ENCODE measurements around the gene MAD1L1.

The MAD1L1 gene

DNA sequence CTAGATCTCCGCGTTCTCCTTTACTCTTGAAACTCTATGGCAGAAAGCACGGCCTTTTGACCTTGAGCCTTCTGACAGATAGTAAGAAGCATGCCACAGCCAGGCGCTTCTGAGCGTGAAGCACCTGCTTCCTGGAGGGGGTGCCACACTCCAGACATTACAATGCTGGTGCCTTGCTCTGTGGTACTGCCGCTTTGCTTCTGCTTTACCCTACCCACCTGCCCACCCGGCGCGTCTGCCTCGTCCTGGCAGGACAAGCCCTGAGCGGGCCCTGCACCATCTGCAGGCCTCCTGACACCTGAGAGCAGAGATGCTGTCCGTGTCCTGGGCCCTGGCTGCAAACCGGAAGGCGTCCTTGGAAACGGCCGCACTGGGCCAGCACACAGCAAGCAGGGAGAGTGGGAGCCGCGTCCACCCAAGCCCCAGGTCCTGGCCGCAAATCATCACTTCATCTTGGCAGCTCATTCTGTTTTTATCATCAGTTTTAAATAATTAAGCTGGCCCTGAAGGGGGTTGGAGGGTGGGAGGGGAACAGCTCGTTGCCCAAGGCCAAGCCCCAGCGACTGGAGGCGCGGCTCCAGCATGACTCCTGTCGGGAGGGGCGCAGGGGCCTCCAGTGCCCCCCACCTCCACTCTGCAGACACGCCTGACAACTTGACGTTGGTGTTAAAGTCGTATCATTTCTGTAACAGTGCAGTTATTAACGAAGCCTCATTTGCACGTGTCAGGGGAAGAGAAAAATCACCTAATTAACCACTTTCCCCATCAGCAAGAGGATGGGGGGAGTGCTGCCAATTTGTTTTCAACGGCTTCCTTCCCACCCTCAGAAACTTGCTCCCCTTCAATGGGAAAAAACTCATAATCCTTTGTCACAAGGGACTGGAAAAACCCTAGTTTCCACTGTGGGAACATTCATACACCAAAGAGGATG, 132.2 kb downstream of the MAD1L1 start:
- DNase-seq = no peak

DNA sequence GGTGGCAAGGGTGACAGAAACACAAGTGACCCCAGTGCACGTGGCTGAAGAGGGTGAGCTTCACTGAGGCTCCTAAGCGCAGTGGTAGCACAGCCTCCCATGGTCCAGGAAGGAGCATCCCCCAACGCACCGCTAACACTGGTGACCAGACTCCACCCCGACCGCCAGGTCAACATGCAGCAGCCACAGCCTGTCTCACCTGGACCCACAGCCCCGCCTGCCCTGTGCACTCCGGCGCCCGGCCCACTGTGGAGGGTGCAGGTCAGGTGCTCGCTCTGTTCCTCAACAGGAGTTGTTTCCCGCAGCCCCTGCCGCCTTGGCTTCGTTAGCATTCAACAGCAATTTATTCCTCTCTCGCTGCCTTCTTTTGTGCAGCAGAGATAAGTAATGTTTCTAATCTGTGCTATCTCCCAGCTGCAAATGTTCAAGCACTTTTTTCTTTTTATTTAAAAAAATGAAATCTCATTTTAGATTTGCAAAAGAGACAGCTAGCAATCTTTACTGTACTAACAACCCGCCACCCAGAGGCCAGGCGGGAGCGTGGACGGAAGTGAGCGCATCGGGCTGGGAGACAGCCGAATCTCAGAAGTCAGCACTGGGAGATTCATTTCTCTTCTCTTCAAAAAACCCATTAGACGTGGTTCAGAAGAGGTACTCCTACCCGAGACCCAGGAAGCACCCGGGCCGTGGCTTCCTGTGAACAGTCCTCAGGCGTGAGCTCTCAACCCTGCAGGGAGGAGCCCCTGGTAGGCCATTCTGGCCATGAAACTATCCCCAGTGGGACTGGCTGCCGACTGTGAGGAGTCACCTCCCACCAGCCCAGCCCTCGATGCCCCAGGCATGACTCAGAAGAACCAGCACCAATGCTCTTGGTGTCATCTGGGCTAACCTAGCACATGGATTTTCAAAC, 133.4 kb downstream of the MAD1L1 start:
- DNase-seq = peak; percentile 19

DNA sequence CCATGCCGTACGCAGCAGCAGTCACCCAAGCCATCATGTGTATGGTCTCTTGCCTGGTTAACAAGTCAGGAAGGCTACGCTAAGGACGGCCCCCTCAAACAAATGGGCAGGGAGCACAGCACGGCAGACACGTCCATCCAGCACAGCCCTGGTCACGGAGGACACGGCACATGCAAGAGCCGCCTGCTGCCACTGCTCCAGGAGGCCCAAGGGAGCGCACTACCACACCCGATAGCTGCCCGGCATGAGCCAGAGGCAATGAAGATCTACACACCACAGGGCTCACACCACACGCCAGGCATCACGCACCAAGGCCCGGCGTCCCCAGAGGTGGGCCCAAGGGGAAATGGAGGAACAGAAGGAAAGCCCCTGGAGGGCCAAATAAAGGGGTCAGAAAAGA, 134.2 kb downstream of the MAD1L1 start:
- no peak for DNase-seq

DNA sequence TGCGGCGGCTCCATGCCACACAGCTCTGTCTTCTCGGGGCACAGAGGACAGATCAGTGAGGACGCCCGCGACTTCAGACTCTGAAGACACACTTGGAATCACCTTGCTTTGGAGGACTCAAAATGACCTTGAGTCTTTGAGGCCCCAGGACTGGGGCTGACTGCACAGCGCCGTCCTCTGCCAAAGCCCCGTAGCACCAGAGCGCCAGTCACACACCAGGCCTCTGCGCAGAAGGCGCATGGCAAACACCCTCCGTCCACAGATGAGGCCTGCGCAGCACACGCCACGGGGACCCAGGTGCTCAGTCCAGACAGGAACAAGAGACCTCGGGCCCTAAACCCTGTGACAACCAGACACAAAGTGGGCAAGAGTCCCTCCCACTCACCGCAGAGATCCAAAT, 134.7 kb downstream of the MAD1L1 start:
- DNase-seq = no peak

DNA sequence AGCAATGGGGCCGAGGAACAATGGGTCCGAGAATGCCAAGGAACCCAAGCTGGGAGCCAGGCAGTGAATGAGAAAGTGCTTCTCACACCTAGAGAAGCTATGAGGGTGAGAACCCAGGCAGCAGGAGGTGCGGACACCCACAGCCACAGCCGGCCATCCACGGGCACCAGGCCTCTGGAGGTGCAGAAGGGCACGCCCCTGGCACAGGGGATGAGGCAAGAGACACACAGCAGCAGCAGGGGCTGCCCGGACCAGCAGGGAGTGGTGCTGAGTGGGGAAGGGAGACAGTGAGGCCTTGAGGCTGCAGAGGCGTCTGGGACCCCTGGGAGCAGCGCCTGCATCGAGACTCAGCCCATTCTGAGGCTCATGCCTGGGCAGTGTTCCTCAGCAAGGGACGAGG, 135.3 kb downstream of the MAD1L1 start:
- DNase-seq = no peak

DNA sequence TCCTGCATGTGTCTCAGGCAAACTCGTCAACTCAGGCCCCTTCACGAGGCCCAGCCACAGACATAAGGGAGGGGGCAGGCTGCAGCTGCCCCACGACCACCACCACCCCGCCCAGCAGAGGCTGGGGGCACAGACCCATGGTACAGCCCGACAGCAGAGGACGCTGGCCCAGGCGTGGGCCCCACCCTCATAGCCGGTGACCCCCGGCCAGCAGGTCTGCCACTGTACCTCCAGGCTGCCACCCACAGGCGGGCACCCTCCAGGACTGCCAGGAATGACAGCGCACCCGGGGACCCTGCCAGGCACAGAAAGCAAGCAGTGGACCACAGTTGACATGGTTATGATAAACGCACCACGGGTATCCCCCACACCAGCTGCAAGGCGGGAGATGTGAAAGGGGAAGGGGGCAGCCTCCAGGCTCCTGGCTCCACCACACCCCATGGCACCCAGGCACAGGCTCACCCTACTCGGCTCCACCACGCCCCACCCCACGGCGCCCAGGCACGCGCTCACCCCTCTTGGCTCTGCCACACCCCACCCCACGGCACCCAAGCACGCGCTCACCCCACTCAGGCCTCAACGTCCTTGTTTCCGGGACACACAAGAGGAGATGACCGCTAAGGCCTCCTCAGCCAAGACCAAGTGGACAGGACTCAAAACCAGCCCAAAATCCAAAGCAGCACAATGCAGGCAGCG, 135.9 kb downstream of the MAD1L1 start:
- DNase-seq = no peak

DNA sequence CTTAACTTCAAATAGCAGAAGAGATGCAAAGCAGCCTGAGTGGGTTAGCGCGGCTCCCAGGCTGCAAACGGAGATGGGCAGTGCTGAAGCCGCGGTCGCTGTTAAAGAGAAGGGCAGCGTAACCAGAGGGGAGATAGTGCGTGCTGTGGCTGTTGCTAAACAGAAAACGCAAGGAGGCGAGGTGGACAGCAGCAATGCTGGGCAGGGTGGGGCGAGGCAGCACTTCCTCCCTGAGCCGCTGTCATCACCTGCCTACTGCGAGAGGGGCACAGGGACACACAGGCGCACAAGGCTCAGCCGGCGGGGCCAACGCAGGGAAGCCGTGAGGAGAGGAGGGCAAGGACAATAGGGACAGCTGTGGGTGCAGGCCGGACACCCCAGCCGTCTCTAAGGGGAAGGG, 137.3 kb downstream of the MAD1L1 start:
- no peak for DNase-seq

DNA sequence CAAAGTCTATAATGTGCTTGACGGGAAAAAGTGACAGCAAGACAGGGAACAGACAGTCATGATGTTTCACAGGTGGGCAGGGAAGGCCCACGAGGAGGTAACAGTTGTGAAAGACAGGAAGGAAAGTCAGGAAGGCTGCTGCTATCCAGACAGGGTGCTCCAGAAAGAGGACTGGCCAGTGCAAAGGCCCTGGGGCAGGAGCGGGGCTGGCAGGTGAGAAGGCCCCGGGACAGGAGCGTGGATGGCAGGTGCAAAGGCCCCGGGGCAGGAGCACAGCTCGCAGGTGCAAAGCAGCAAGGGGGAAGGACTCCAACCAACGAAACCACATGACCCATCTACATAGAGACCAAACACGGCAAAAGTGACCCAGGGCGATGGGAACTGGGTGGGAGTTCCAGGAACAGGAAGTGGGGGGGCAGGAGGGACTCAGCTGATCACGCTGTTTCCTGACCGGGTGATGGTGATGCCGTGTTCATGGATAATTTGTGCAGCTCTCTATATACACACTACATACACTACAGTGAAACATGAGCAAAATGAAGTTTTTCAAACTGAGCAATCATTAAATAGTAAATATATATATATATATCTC, 138.2 kb downstream of the MAD1L1 start:
- DNase-seq = no peak

DNA sequence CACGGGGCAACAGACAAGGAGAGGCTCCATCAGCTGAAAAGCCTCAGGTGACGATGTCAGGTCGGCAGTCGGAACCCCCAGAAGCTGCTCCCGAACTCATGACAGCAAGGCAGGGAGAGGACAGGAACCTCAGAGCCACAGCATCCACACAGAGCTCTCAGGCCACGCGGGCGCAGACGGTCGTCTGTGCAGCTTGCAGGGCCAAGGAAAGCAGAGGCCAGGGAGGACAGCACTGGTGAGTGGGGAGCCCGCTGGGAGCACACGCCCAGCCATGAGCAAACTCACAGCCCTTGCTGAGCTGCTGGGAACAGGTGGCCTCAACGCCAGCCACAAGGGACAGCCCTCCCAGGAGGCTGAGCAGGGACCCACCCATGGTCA, 138.9 kb downstream of the MAD1L1 start:
- no peak for DNase-seq

DNA sequence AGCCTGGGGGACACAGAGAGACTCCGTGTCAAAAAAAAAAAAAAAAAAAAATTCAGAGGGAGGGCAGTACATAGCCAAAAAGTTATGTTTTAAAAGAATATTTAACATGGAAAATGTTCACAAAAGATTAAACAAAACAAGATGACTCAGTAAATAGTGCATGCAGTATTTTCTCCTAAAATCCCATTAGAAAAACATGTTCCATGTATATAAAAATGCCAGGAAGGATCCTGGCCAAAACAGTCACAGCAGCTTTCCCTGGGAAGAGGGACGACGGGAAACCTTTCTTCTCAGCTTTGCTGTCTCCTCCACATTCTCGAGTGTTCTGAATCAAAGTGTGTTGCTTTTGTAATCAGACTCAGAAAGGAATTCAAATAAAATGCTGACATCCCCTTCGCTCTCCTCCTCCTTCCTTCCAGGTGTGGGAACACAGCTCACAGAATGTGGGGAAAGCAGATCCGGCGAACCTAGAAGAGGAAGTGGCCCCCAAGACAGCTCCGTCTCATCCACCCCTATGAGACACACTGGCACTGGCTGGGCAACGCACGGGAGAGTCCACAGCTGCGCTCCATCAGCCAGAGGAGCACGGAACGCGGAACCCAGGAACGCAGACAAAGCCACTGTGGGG, 139.4 kb downstream of the MAD1L1 start:
- DNase-seq = no peak

DNA sequence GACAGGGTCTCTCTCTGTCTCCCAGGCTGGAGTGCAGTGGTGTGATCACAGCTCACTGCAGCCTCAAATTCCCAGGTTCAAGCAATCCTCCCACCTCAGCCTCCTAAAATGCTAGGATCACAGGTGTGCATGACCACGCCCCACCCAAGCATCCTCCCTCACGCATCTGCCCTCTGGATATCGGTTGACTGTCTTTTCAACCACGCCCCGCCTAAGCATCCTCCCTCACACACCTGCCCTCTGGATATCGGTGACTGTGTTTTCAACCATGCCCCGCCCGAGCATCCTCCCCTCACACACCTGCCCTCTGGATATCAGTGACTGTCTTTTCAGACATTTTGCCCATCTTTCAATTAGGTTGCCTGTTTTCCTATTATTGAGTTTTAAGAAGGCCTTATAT, 140.5 kb downstream of the MAD1L1 start:
- no peak for DNase-seq

DNA sequence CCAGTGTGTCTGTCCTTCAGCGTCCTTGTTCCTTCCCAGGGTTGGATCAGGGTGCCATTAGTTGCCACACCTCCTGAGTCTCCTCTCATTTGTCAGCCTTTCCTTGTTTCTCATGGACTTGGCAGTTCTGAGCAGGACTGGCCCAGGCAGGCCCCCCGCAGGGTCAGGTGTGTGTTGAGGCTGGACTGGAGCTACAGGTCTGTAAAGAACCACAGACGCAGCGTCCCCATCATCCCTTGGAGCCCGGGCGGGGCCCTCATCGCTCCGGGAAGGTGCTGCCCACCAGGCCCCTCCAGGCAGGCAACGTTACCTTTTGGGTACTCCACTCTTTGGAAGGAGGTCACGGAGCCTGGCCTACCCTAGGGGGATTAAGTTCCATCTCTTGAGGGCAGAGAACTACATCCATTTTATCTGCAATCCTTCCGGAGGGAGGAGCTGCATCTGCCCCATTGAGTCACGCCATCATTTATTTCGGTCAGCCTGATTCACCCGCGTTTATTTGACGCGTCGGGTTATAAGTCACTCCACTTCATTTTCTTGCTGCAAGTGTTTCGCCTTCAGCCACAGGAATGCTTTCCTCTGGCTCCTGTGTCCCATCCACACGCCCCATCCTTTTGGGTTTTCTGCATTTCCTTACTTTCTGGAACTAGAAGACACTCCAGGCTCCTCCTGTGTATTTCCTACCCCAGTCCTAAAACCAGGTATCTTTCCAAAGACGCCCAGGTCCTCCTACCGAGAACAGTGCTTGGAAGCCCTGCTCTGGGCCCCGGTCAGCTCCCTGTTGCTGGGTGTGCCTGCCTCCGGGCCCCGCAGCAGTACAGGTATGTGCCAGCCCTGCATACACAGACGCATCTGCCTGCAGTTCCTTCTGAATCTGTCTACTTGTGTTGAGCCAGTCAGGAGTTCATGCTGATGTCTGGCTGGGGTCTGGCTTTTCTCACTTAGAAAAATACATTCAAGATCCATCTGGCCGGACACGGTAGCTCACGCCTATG, 141.9 kb downstream of the MAD1L1 start:
- no peak for DNase-seq

DNA sequence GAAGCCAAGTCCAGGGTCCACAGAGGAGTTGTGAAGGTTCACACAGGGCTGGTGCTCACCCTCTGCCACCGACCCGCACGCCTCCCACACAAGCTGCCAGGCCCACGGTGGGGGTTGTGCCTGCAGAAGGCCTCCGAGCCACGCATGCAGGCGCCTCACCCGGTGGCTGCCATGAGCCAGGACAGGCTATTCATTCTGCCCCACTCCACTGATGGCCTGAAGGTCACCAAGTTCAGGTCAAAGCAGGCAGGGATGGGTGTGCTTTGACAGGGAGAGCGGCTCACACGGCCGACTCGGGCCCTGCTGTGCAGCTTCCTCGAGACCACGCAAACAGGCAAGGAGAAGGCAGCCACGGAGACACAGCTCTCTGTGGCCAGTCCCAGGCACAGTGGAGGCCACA, 143.9 kb downstream of the MAD1L1 start:
- DNase-seq = no peak

DNA sequence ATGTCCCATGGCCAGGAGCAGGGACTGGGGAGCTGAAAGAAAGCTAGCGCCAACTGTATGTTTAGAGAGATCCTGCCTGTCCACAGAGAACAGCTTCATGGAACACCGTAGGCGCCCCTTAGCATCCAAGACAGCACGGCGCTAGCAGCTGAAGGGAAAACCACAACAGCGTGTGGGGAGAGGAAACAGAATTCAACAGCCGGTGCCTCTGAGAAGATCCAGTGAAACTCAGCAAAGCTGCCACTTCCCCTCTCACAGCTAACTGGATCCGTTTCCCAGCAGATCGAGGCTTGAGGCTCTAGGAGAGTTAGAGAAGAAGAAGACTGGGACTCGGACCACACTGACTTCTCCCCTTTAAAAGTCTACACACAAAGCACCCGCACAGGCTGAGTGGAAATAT, 145.0 kb downstream of the MAD1L1 start:
- no peak for DNase-seq

DNA sequence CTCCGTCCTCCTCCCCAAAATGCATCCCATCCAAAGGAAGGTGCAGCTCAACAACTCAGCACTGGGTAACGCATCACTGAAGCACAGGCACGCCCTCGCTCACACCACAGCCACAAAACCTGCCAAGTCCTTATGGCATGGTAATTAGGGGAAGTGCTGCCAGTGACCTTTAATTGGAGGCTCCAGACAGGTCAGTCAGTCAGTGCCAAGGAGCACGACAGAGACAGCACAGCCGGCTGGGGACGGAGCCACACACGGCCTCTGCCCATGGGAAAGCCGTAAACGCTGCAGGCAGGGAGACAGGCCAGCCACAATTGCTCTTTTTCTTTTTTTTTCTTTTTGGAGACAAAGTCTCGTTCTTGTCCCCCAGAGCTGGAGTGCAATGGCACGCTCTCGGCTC, 146.5 kb downstream of the MAD1L1 start:
- DNase-seq = no peak

DNA sequence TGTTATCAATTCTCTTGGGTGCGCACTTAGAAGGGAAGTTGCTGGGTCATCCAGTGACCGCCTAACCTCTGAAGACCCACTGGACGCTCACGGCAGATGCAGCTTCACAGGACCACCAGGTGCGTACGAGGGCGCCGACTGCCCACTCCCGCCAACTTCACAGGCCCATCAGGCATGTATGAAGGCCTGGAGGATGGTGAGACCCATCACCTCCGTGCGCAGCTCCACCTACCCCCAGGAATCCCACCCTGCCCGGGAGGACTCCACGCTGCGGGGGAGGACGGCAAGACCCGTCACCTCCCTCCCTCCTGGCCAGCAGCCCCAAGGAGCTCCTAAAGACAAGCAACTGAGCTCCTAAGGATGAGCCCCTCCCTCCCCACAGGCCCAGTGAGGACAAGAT, 146.9 kb downstream of the MAD1L1 start:
- DNase-seq = no peak

DNA sequence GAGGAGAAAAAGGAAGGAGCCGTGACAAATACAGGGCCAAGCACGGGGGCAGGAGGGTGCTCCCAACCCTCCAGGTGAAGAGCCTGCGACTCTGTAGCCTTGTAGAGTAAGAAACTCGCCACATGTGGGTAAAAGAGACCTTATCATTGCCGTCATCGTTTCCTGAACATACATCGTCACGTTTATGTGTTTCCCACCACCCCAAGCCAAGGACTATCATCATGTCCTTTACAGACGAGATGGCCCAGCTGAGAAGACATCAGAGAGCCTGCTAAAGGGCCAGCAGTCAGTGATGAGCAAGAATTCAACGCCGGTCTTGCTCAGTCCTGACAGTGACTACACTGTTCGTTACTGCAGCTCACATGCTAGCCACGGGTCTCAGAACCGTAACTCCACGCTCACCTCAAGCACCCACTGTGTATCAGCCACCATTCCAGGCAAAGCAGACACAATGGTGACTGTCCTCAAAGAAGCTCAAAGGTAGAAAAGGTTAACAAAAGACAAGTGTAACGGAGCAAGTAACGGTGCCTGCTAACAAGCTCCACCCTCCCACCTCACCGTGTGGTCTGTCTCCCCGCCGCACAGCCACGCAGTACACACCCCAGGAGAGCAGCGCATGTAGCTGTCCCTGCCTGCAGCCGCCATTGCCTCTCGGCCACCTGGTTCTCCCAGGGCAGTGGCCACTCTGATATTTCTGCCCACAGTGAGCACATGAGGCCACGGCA, 147.8 kb downstream of the MAD1L1 start:
- no peak for DNase-seq

DNA sequence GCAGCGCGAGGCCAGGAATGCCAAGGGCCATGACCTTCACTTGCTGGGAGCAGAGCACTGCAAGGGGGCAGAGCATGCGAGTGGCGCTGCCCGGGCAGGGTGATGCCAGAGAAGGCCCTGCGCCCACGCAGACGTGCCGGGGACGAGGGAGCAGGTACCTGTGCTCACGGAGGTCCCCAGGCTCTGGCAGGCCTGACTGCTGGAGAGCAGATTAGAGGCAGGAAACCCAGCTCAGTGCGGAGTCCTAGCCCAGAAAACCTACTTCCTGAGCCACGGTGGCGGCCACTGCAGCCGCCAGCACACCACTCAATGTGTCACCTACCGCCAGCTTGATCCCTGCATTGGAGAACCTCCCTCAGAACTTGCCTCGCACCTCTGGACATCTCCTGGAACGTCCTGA, 148.4 kb downstream of the MAD1L1 start:
- DNase-seq = no peak

DNA sequence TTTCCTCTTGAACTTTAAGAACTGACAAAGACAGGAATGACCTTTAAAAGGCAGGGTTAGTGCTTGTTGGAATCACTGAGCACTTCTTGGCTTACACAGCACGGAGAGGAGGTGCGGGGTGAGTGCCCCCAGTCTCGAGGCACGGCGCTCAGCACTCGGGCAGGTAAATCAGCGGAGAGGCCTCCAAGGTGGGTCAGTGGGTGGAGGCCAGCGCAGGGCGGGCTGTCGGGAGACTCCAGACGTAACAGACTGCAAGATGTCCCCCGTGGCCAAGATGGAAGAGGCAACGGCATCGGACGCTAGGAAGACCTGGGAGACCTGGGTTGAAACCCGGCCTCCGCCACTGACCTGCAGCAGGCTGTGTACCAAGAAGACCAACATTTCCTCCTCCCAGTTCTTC, 149.4 kb downstream of the MAD1L1 start:
- DNase-seq = no peak

All from activated CD4-positive, alpha-beta T cell treated with anti-CD3 and anti-CD28 coated beads for 1 hour (primary cell).